Thoracic aorta endothelial cell (primary cell): ENCODE results near the gene FOXQ1. TPM values are rescaled to one million over a fixed set of nuclear protein-coding genes. Genes with fewer than 3 reads are reported as not detected.

Experiments used
- total RNA-seq: library from RNA; depleted of rRNA; stranded (reverse); fragments of >200 nt; gene quantifications from 2 replicates; pipeline ENCODE4 v1.2.3, GENCODE V29; 2012

Gene FOXQ1, protein sequence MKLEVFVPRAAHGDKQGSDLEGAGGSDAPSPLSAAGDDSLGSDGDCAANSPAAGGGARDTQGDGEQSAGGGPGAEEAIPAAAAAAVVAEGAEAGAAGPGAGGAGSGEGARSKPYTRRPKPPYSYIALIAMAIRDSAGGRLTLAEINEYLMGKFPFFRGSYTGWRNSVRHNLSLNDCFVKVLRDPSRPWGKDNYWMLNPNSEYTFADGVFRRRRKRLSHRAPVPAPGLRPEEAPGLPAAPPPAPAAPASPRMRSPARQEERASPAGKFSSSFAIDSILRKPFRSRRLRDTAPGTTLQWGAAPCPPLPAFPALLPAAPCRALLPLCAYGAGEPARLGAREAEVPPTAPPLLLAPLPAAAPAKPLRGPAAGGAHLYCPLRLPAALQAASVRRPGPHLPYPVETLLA
- total RNA-seq: under 0.01 TPM in 1 of 2 replicates, not detected in the other

DNA sequence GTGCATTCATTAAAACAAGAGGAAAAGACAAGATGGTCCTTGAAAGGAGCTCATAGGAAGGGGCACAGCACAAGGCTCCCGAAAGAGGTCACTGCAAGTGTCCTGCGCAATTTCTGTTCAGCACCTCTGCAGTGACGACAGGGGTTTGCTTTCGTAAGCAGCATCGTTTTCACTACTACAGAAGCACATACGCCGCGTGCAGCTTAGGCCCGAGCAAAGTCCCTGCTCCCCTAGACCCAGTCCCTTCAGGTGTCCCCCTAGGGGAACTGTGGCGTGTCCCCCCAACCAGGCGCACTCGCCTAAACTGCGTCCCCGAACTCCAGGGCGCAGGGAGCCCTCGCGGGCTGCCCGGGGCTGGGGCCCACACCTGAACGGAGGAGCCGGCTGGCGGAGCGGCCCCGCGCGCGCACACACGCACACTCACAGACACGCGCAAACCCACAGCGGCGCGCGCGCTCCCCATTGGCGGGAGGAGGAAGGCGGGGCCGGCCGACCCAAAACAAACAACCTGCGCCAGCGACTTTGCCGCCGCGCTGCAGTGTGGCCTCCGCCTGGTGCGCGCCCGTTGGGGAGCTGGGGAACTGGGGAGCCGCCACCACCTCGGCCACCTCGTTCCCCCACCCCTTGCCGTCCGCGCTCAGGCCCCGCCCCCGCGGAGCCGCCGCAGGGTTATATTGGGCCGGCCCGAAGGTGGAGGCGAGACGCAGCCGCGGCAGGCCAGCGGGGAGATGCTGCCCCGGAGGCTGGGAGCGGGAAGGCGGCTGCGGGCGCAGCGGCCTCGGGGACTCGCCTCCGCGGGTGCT lies at the start of gene FOXQ1:
Gene FOXQ1 (plus strand): TSS at position 699 of the 803 bp plus-strand sequence. CDS start 607 bp downstream, outside the sequence.

Other genes with a start within 250 kb of the FOXQ1 start
- not detected in 2 replicates for gene FOXF2, start 77.5 kb downstream of the FOXQ1 start, total RNA-seq